Activated CD4-positive, CD25-positive, alpha-beta regulatory T cell (primary cell): ENCODE results near the gene JAG2.
A peak's percentile ranks its signal among the peaks of the same experiment; 100 is the strongest.

Experiments
- DNase-seq, 4 experiments: peaks; one replicate each; lab custom pipeline; 2025; lab: John Stamatoyannopoulos, UW

Gene JAG2

DNA sequence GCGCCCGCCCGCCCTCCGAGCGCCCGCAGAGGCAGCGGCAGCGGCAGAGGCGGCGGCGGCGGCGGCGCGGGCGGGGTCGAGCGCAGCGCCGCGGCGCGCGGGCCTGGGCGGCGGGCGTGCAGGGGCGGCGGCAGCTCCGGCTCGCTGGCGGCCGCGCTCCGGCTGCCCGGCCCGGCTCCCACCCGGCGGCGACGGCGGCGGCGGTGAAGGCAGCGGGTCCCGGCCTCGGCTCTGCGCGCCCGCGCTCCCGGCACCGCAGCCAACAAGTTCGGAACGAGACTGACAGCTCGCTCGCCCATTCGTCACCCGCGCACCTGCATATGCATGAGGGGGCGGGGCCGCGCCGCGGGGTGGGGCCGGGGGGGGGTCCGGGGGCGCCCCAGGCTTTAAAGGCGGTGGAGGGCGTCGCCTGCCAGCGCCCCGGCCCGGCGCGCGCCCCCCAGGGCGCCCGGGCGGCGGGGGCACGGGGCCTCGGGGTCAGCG lies at the start of gene JAG2:
JAG2 (minus strand) TSS at position 281 of the 483 bp plus-strand sequence. CDS start 356 bp downstream, outside the sequence.
- peak in 1 of 4 experiments; percentile 19 for DNase-seq

DNA sequence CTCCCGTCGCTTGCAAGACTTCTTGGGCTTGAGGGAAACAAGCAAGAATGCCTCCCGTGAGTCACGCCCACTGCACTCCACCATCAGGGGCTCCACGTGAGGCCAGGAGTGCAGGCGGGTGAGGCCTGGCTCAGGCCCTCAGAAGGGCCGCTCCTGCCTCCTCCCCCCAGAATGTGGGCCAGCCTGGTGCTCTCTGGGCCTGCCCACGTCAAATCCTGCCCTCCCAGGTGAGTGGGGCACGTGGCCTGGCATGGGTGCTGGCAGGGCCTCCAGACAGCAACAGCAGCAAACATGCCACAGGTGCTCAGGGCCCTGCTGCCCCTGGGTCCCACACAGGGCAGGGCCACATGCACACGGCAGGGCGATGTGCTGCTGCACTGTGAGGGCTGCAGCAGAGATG lies 49.2 kb upstream of the JAG2 start:
- DNase-seq: no peak

DNA sequence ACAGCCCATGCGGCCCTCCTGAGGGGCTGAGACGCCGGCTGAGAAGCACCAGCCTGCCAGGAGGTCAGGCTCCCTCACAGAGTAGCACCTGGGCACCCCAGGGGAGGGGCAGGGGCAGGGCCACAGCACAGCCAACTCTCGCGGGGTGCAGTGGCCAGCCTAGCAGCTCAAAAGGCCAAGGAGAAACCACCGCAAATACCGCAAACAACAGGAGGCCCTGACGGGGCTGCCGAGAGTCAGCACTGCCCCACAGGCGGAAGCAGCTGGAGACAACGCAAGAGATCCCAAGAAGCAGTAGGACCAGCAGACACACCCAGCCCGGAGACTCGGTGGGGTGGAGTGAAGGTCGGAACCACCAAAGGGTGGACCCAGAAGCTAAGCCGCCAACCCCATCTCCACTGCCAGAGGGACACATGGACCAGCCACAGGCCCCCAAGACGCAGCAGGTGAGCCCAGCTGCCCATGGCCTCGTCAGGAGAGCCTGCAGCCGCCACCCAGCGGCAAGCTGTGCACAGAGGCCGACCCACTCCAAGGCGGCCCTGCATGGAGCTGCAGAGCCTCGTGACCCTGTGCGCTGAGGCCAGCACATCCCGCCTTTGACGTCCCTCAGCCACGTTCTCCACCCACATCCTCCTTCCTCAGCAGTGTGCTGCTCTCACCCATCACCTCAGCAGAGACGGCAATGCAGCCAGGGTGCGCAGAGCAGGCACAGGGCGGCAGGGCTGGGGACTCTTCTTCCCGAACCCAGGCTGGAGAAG lies 48.1 kb upstream of the JAG2 start:
- DNase-seq: no peak

DNA sequence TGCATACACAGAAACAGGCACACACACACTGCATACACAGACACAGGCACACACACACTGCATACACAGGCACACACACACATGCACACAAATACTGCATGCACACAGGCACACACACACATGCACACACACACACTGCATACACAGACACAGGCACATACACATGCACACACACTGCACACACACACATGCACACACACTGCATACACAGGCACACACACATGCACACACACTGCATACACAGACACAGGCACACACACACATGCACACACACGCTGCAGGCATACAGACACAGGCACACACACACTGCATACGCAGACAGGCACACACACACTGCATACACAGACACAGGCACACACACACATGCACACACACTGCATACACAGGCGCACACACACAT lies 47.0 kb upstream of the JAG2 start:
- DNase-seq: no peak

DNA sequence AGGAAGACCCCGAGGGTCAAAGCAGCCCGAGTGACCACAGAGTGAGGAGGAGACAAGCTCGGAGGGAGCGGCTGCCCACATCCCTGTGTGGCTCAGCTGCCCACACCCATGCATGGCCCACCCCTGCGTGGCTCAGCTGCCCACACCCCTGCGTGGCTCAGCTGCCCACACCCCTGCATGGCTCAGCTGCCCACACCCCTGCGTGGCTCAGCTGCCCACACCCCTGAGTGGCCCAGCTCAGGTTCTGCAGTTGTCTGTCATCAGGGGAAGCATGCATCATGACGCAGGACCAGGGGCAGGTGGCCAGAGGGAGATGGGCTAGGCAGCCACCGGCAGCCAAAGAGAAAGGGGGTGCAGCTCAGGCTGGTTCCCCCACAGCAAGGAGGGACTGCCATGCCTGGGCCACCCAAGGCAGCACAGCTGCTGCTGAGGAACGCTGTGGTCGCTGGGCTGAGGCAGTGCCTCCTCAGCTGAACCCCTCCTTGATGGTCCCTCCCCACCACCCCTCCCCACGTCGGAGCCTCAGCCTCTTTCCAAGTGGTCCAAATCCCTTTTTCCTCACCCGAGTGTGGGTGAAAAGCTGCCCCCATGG lies 45.8 kb upstream of the JAG2 start:
- DNase-seq: no peak

DNA sequence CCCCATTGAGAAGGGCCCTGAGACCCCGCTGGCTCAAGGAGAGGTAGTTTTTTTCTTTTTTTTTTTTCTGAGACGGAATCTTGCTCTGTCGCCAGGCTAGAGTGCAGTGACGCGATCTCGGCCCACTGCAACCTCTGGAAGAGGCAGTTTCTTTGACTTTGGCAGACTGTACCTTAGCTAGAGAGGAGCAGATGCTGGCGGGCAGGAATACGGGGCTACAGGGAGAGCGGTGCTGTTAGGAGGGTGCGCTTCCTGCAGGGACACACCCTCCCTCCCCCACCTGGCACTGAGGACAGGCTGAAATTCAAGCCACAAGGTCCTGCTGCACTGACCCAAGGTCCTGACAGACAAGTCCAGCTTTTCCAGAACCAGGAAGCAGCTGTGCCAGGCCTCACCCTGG lies 44.8 kb upstream of the JAG2 start:
- DNase-seq: no peak

DNA sequence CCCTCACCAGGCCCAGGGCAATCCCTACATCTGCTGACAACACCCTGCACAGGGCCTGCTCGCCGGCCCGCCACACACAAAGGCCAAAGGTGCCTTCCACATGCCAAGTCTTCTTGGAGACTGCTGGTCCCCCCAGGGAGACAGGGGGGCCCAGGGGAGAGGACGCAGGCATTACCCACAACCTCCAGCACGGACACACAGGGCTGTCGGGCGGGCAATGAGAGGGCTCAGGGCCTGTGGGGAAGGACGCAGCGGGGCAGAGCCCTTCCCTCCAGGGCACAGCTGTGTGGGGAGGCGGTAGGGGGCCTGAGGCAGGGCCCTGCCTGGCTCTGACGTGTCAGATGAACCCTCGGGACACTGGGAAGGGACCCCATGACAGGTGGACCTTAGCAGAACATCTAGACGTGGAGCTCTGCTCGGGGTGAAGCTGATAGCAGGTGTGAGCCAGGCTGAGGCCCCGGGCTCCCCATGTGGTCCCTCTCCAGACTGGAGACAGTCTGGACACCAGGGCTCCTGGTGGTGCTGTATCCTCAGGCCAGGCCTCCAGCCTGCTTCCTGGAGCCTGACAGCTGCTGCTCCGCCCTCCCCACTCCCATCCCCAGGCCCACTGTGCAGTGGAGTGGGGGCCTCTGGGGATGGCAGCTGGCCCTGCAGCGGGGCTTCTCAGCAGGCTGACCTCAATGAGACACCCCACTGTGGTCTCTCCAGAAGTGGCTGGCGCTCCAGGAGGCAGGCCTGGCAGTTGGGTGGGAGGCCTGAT lies 44.1 kb upstream of the JAG2 start:
- DNase-seq: no peak

DNA sequence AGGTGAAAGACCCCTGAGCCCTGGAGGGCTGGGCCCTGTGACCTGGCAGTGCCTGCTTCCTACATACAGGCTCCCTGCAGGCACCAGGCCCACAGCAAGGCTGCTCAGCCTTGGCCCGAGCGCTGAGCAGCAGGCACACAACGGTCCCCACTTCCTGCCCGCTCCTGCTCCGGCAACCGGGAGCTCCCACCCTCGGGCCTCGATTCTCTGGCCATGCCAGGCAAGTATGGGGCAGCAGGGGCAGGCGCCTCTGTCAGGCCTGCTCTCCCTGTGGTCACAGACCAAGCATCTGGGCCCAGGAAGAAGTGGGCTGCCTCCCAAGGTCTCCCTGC lies 43.1 kb upstream of the JAG2 start:
- no peak for DNase-seq

DNA sequence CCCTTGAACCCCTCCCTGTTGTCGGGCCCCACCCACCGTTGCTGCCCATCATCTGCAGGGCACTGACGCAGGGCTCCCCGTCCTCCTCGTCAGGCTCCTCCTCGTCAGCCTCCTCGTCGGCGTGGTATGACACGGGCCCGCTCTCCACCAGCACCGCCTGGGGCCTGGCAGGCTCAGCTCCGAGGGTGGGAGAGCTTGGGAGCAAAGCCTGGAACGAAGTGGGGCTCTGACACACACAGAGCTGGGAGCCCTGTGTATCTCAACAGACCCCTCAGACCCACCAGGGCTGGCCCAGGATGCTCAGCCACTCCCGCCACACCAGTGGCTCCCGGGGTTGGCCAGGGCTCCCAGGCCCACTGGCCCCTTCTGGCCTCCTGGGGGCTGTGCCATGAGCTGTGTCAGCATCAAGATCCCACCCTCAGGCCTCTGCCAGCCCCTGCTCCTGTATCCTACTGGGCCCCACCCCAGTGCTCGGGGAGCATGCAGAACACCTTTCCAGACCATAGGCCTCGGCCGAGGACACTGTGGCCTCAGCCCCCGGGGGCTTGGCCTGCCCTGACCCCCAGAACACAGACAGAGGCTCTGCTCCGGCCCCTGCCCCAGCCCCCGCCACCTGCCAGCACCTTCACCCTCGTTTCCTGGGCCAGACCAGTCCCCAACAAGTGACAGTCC lies 42.6 kb upstream of the JAG2 start:
- DNase-seq: no peak

DNA sequence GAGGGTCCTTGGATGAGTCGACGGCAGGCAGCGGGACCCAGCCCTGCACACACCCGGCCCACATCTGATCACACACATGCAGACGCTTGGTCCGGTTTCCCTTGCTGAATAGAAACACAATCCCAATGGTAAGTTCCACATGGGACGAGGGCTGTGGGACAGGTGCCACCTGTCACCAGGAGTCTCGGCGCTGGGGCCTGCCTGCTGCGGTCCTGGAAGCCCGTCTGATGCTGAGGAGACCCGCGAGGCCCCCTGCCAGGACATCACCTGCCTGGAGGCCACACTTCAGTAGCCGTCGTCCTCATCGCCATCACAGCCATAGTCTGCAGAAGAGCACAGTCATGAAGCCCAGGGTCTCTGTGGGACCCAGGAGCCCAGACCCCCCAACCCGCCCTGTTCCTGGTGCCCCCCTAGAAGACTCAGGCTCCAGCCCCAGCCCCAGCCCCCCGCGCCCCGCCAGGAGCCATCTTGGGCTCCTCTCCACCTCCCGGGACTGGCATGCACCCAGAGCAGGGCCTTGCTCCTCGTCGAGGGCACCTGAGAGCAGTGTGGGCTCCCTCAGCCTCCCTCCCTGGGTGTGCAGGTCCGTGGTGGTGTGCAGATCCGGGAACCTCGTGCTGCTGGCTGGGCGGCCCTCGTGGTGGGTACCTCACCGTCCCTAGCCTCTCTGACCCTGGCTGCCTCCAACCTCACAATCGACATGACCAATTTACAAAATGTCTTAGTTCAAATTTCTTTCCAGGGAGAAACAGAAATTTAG lies 41.9 kb upstream of the JAG2 start:
- DNase-seq: no peak

DNA sequence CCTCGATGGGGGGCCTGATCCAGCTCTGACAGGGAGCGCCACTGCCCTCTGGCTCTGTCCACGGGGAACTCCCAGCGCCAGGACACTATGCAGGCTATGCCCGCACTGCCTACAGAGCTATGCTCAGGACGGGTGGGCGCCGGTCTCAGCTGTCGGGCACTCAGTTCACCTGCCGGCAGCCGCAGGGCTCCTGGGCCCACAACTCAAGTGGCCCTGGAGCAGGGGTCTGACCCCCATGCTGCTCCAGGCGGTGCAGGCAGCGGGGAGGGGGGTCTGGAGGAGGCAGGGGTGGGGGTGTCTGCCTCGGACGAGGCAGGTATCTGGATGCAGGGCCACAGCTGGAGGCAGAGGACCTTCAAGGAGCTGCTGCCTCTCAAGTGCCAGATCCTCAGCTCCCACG lies 41.1 kb upstream of the JAG2 start:
- DNase-seq: no peak

DNA sequence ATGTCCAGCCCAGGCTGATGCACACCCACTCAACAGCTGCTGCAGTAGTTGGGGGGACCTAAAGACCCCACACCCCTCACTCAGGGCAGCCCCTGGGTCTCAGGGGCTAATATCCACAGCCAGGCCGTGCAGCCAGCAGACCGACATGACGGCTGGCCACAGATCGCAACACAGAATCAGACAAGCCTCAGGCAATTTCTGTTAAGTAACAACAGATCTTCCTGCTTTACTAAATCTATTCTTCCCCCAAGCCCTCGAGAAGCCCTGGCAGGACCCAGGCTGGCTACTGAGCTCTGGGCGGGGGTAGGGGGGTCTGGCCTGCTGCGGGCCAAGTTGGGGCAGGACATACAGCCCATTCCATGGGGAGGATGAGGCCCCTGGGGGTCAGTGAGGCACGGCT lies 40.5 kb upstream of the JAG2 start:
- DNase-seq: no peak

DNA sequence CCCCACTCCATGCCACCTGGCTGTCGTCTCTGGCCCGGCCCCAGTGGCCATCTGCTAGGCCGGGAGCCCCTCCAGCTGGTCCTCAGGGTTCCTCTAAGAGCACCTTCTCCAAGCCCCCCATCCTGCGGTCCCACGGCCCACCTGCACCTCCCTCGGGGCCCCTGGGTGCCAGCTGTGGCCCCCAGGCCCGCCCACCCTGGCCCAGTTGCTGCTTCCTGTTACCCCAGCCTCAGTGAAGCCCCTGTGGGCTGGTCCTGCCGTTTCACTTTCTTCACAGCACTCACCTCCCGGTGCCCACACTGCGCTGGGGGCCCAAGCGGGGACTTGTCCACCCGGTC lies 40.1 kb upstream of the JAG2 start:
- DNase-seq: no peak

DNA sequence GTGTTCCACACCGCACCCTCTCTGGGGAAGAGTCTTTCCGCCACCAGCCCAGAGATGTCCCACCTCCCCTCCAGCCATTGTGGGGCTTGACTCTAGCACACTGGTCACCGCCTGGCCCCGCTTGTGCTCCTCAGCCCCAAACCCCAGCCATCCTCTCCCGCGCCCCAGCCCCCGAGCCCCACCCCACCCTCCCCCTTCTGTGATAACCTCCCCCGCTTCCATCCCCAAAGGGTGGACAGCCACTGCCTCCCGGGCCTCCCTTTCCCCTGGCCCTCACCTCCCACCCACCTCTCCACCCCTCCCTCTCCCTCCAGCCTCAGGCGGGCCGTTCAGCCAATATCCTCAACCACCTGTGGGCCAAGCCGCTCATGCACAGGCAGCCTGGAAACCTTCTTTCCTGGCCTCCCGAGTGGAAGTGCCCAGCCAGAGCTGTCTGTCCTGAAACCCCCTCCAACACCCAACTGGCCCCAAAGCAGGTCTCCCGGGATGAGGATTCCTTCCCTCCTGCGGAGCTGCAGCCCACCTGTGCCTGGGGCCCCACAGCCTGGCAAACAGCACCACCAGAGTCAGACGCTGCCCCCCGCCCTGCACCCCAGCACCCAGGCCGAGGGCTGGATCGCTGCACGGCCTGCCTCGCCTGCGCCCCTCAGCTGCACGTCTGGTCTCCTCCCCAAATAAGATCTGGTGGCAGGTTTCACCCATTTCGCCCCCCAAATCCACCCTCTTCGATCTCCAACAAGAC lies 39.6 kb upstream of the JAG2 start:
- no peak for DNase-seq

DNA sequence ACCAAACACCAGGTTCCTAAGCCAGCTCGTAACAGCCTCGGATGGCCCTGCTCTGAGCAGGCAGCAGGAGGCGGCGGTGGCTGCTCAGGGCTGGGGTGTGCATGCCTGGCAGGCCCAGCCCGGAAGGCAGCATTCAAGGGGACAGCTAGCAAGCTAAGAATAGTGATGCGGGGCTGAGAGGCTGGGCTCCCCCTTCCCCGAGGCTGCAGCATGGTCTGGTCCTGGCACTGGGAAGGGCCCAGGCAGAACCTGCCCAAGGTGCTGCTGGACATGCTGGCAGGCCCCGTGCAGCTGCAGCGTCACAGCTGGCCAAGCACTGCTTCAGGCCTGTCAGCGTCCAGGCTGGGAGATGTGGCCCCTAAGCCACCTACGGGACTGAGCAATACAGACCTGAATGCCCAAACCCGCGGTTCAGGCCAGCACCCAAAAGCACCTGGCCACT lies 38.9 kb upstream of the JAG2 start:
- DNase-seq: no peak

DNA sequence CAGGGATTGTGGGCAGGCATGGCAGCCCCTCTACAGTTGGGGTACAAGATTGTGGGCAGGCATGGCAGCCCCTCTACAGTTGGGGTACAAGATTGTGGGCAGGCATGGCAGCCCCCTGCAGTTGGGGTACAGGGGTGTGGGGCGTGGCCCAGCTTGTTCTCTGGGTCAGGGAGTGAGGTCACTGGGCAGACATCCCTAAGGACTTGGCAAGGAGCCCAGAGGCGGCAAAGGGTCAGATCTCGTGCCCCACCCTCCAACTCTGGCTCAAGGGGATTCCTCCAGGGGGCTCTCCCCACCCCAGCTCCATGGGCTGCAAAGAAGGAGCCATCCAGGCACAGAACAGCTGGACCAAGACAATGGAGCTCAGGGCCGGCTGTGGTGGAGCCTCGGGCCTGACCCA lies 38.3 kb upstream of the JAG2 start:
- no peak for DNase-seq

DNA sequence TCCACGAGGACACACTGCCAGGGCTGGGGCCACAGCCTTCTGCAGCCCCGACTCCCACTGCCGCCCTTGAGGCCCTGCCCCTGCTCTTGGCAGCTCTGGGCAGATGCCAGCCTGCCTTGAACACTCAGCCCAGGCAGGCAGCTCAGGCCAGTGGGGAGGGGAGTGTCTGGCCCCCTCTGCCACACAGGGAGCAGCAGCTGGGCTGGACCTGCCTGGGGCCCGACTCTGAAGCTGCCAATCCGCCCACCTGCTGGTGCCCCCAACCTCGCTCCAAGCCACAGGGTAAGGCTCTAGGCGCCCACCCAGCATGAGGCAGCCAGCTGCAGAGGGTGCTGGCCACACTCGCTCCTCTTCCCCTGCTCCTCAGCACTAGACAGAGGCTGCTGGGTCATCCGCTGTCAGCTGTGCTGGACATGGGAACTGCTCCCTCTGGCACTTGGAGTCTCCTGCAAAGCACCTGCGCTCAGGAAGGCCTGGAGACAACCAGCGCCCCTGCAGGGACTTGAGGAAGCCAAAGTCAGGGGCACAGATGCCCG lies 37.2 kb upstream of the JAG2 start:
- no peak for DNase-seq

DNA sequence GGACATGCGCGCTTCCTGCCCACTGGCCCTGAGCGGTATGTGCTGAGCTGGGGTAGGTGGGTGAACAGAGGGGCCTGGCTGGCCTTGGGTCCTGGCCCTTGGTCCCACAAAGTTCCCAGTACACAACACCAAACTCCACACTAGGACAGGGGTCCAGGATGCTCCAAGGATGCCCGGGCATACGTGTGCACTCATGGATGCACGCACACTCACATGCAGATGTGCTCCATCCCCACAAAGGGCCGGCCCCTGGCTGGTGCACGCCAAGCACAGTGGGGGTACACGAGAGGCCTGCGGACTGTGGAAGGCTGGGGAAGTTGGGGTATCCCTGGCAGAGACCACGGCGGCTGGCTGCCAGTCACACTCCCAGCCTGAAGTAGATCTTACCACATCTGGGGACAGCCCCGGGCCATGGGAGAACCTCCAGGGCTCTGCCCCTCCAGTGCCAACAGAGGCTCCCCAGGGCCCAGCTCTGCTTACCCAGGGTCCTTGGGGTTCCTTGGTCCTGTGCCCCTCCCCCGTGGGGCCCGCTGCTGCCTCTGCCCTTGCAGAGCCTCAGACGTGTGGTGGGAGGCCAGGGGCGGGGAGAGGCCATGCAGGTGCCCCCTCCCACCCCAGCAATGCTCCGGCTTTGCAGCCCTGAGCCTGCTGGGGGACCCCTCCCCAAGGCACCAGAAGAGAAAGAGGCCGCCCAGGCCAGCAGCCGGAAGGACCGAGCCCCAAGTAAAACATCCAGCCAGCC lies 36.5 kb upstream of the JAG2 start:
- DNase-seq: no peak

DNA sequence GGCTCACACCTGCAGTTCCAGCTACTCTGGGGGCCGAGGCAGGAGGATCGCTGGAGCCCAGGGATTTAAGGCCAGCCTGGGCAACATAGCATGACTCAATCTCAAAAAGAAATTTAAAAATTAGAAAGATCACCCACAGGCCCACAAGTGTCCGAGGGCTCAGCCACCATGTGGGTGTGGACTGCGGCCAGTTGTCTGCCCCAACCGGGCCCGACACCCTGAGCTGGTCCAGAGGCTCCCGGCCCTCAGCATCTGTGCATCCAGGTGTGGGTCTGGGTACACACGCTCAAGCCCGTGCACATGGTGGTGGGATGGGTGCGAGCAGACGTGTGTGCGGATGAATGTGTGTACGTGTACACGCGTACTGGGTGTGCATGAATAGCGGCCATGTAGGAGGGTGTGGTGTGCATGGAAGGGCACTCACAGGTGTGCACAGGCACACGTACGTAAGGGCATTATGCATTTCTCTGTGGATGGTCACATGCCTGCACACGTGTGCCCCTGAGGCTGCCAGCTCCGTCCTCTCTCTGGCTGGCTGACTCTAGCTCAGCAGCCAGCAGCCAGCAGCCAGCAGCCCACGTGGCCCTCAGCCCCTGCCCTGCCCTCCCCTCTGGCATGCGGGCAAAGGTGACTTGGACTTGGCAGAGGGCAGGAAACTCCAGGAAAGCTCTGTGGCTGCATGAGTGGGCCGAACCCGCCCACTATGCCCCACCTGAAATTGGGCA lies 35.8 kb upstream of the JAG2 start:
- DNase-seq: no peak

DNA sequence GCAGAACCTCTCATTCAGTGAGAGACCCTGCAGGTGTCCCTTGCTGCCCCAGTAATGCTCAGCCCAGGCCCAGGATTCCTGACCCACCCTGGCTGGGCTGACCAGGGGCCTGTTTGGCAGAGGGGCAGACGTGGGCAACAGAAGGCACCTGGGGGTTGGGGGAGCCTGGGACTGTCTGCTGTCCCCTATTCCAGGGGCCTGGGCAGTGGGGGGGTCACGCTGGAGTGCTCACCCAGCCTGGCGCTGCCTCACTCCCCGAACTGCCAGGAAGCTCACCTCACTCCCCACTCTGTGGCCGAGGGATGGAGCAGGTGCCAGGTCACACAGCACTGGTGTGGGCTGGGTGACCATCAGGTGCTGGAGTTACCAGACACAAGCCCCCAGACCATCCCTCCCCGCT lies 35.1 kb upstream of the JAG2 start:
- no peak for DNase-seq
